Measurements from ENCODE around the gene ELF5.

Gene ELF5

DNA sequence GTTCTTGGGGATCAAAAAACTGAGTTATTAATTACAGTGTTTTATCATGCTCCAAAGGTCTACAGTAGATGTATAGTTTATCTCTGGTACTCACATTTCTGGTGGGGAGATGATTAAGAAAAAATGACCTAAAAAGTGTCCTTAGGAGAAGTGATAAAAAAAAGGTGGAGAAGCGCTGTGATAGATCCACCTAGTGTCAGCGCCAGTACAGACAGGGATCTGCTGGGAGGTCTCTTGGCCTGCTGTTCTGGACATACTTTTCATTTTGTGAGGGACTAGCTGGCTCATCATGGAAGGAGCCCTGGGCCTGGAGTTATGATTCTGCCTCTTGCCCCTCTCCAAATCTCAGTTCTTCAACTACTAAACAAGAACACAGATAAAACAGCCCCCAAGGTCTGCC lies 2.9 kb downstream of the ELF5 start:
- no peak overlapping the region for H3K4me3 ChIP-seq (ENCODE audit: low read depth, low read length)
- H3K36me3 ChIP-seq (ENCODE audit: control insufficient read depth in 1 of 2, insufficient read depth in 2 of 2, low read length in 2 of 2): no peaks in the 10 kb centered on the region
- H3K27ac ChIP-seq (ENCODE audit: low read depth, low read length): no peak overlapping the region
- no peaks in the 10 kb centered on the region for H3K9me3 ChIP-seq (ENCODE audit: insufficient read depth, low read depth, low read length)
- no peak overlapping the region for H4K12ac ChIP-seq (ENCODE audit: low read depth, low read length)
- no peak overlapping the region for H2BK120ac ChIP-seq (ENCODE audit: insufficient read depth, low read length, poor library complexity)
- no peak overlapping the region for H2AK5ac ChIP-seq (ENCODE audit: low read length)
- no peaks in the 10 kb centered on the region for H3K79me1 ChIP-seq (ENCODE audit: low read length)
- DNase-seq: no peak
- no peak overlapping the region for H2AFZ ChIP-seq (ENCODE audit: insufficient read depth, low read length, poor library complexity)
- no peak overlapping the region for H2BK5ac ChIP-seq (ENCODE audit: low read depth, low read length, poor library complexity)
- H3K23ac ChIP-seq (ENCODE audit: low read length): no peak overlapping the region
- H3K27me3 ChIP-seq (ENCODE audit: insufficient read depth, low read length): no peaks in the 10 kb centered on the region
- H3K9ac ChIP-seq (ENCODE audit: low read length): no peak overlapping the region
- H4K8ac ChIP-seq (ENCODE audit: low read depth, low read length): no peak overlapping the region
- H3K79me2 ChIP-seq (ENCODE audit: control insufficient read depth, insufficient read depth, low read length, poor library complexity): no peaks in the 10 kb centered on the region
- peaks cover 8% of the 10 kb centered on the region in 2 experiments for H3K4me1 ChIP-seq (ENCODE audit: control insufficient read depth in 1 of 2, insufficient read depth in 2 of 2, low read length in 2 of 2)
- H3K14ac ChIP-seq (ENCODE audit: low read length): no peak overlapping the region
- no peak overlapping the region for H4K91ac ChIP-seq (ENCODE audit: low read depth, low read length)
- no peak overlapping the region for H3K18ac ChIP-seq (ENCODE audit: low read length)
- H3K4me2 ChIP-seq (ENCODE audit: low read length): no peak overlapping the region
- WGBS (ENCODE audit: extremely low coverage, insufficient coverage, insufficient read length): no CpG with 5 or more reads among the region's 2 CpGs
- H2BK12ac ChIP-seq (ENCODE audit: low read length): no peak overlapping the region
- H3K4ac ChIP-seq (ENCODE audit: low read depth, low read length): no peak overlapping the region

- H3K4me2 ChIP-seq (ENCODE audit: low read length): no peak overlapping the region
- no peaks in the 10 kb centered on the region for H3K36me3 ChIP-seq (ENCODE audit: control insufficient read depth in 1 of 2, insufficient read depth in 2 of 2, low read length in 2 of 2)
- H3K4ac ChIP-seq (ENCODE audit: low read depth, low read length): no peak overlapping the region
- H3K27ac ChIP-seq (ENCODE audit: low read depth, low read length): no peak overlapping the region
- no peak overlapping the region for H2BK5ac ChIP-seq (ENCODE audit: low read depth, low read length, poor library complexity)
- no peaks in the 10 kb centered on the region for H3K79me1 ChIP-seq (ENCODE audit: low read length)
- H3K23ac ChIP-seq (ENCODE audit: low read length): no peak overlapping the region
- no peaks in the 10 kb centered on the region for H3K27me3 ChIP-seq (ENCODE audit: insufficient read depth, low read length)
- H3K4me3 ChIP-seq (ENCODE audit: low read depth, low read length): no peak overlapping the region
- H3K9me3 ChIP-seq (ENCODE audit: insufficient read depth, low read depth, low read length): no peaks in the 10 kb centered on the region
- H3K79me2 ChIP-seq (ENCODE audit: control insufficient read depth, insufficient read depth, low read length, poor library complexity): no peaks in the 10 kb centered on the region
- DNase-seq: no peak
- no peak overlapping the region for H2AFZ ChIP-seq (ENCODE audit: insufficient read depth, low read length, poor library complexity)
- H3K9ac ChIP-seq (ENCODE audit: low read length): no peak overlapping the region
- no peak overlapping the region for H2BK120ac ChIP-seq (ENCODE audit: insufficient read depth, low read length, poor library complexity)
- H4K8ac ChIP-seq (ENCODE audit: low read depth, low read length): no peak overlapping the region
- no peak overlapping the region for H2AK5ac ChIP-seq (ENCODE audit: low read length)
- peaks cover 8% of the 10 kb centered on the region in 2 experiments for H3K4me1 ChIP-seq (ENCODE audit: control insufficient read depth in 1 of 2, insufficient read depth in 2 of 2, low read length in 2 of 2)
- no peak overlapping the region for H2BK12ac ChIP-seq (ENCODE audit: low read length)
- no peak overlapping the region for H4K12ac ChIP-seq (ENCODE audit: low read depth, low read length)
- no peak overlapping the region for H3K18ac ChIP-seq (ENCODE audit: low read length)
- no peak overlapping the region for H4K91ac ChIP-seq (ENCODE audit: low read depth, low read length)
- no peak overlapping the region for H3K14ac ChIP-seq (ENCODE audit: low read length)
Observed at GRCh38 chr11:34510218-34510617, 3.4 kb downstream of the ELF5 start.

DNA sequence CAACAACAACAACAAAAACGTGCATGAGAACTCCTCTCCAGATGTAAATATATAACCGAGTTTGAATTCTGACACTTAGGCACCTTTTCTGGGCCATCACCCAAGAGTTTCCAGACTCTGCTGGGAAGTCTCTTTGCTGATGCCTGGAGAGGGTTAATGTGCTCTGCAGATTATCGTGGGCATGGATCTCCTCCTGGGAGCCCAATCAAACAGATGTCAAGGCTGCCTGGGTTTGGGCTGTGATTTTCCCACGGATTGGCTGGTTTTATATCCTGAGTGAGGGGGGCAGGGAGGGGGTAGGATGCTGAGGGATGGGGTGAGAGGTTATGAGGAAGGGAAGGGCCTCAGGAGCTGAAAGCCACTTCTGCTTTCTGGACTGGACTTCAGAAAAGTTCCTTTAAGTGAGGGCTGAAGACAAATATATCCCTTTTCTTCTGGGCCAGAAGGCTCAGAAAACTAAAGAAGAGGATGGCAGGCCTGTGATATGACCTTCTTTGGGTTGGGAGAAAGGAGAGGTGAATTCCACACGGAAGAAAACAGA lies 4.2 kb downstream of the ELF5 start:
- H3K23ac ChIP-seq (ENCODE audit: low read length): no peak overlapping the region
- H2AK5ac ChIP-seq (ENCODE audit: low read length): no peak overlapping the region

DNA sequence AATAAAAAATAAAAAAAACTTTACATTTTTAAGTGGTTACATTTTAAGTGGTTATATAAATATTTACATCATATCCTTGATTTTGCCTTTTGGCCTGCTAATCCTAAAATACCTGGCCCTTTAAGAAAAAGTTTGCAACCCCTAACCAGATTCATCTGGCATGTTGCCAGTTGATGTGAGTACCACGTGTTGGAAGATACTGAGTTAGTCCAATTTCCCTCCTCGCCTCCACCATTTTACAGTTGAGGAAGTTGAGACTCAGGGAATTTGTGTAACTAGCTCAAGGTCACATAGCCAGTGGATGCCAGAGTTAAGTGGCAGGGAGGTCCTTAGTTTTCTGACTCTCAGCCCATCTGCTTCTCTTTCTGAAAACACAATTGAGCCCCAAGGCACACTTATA lies 5.1 kb downstream of the ELF5 start:
- Histone ChIP-seq H3K4me3 (ENCODE audit: low read depth, low read length) (no peak overlapping the region), H3K79me1 (ENCODE audit: low read length) (no peaks in the 10 kb centered on the region), H2BK120ac (ENCODE audit: insufficient read depth, low read length, poor library complexity) (no peak overlapping the region), H3K9ac (ENCODE audit: low read length) (no peak overlapping the region), H3K9me3 (ENCODE audit: insufficient read depth, low read depth, low read length) (no peaks in the 10 kb centered on the region), H3K36me3 (ENCODE audit: control insufficient read depth in 1 of 2, insufficient read depth in 2 of 2, low read length in 2 of 2) (no peaks in the 10 kb centered on the region), H3K4me1 (ENCODE audit: control insufficient read depth in 1 of 2, insufficient read depth in 2 of 2, low read length in 2 of 2) (peaks cover 3 to 4% of the 10 kb centered on the region in 2 experiments), H3K27ac (ENCODE audit: low read depth, low read length) (no peak overlapping the region), H4K91ac (ENCODE audit: low read depth, low read length) (no peak overlapping the region), H2AK5ac (ENCODE audit: low read length) (no peak overlapping the region), H4K12ac (ENCODE audit: low read depth, low read length) (no peak overlapping the region), H3K27me3 (ENCODE audit: insufficient read depth, low read length) (no peaks in the 10 kb centered on the region), H3K4me2 (ENCODE audit: low read length) (no peak overlapping the region), H2AFZ (ENCODE audit: insufficient read depth, low read length, poor library complexity) (no peak overlapping the region), H3K18ac (ENCODE audit: low read length) (no peak overlapping the region), H3K23ac (ENCODE audit: low read length) (no peak overlapping the region), H3K4ac (ENCODE audit: low read depth, low read length) (no peak overlapping the region), H3K79me2 (ENCODE audit: control insufficient read depth, insufficient read depth, low read length, poor library complexity) (no peaks in the 10 kb centered on the region), H2BK5ac (ENCODE audit: low read depth, low read length, poor library complexity) (no peak overlapping the region), H2BK12ac (ENCODE audit: low read length) (no peak overlapping the region), H4K8ac (ENCODE audit: low read depth, low read length) (no peak overlapping the region), H3K14ac (ENCODE audit: low read length) (no peak overlapping the region)
- DNase-seq: no peak
- WGBS (ENCODE audit: extremely low coverage, insufficient coverage, insufficient read length): no CpG with 5 or more reads among the region's 2 CpGs

More for the DNA sequence above, 4.2 kb downstream of the ELF5 start:
- H2BK120ac ChIP-seq (ENCODE audit: insufficient read depth, low read length, poor library complexity): no peak overlapping the region
- no peak overlapping the region for H3K4me2 ChIP-seq (ENCODE audit: low read length)
- no CpG with 5 or more reads among the region's 5 CpGs for WGBS (ENCODE audit: extremely low coverage, insufficient coverage, insufficient read length)
- no peak overlapping the region for H3K9ac ChIP-seq (ENCODE audit: low read length)
- H3K36me3 ChIP-seq (ENCODE audit: control insufficient read depth in 1 of 2, insufficient read depth in 2 of 2, low read length in 2 of 2): no peaks in the 10 kb centered on the region
- H3K14ac ChIP-seq (ENCODE audit: low read length): no peak overlapping the region
- H2AFZ ChIP-seq (ENCODE audit: insufficient read depth, low read length, poor library complexity): no peak overlapping the region
- no peak overlapping the region for H3K4ac ChIP-seq (ENCODE audit: low read depth, low read length)
- no peak for DNase-seq
- H2BK12ac ChIP-seq (ENCODE audit: low read length): no peak overlapping the region
- H3K4me1 ChIP-seq (ENCODE audit: control insufficient read depth in 1 of 2, insufficient read depth in 2 of 2, low read length in 2 of 2): peaks cover 8% of the 10 kb centered on the region in 2 experiments
- H2BK5ac ChIP-seq (ENCODE audit: low read depth, low read length, poor library complexity): no peak overlapping the region
- H3K18ac ChIP-seq (ENCODE audit: low read length): no peak overlapping the region
- H4K91ac ChIP-seq (ENCODE audit: low read depth, low read length): no peak overlapping the region
- no peaks in the 10 kb centered on the region for H3K79me1 ChIP-seq (ENCODE audit: low read length)
- no peaks in the 10 kb centered on the region for H3K79me2 ChIP-seq (ENCODE audit: control insufficient read depth, insufficient read depth, low read length, poor library complexity)
- H4K12ac ChIP-seq (ENCODE audit: low read depth, low read length): no peak overlapping the region
- no peak overlapping the region for H3K27ac ChIP-seq (ENCODE audit: low read depth, low read length)
- H4K8ac ChIP-seq (ENCODE audit: low read depth, low read length): no peak overlapping the region
- H3K27me3 ChIP-seq (ENCODE audit: insufficient read depth, low read length): no peaks in the 10 kb centered on the region
- no peaks in the 10 kb centered on the region for H3K9me3 ChIP-seq (ENCODE audit: insufficient read depth, low read depth, low read length)
- no peak overlapping the region for H3K4me3 ChIP-seq (ENCODE audit: low read depth, low read length)
